GM12878 (cell line): ENCODE results near the gene NUFIP1. TPM values are rescaled to one million over a fixed set of nuclear protein-coding genes. Genes with fewer than 3 reads are reported as not detected.

Experiments
- ATAC-seq: fragments of 200-7000 bp; cut with Tn5 transposase; 3 replicates; pipeline ENCODE4 v1.9.1; 2020; ENCODE audit warnings: mild to moderate bottlenecking, moderate library complexity
- BruUV-seq: library from RNA; stranded (reverse); fragments of 400-500 nt; replicated peaks from 2 replicates; lab custom pipeline; 2021; lab: Mats Ljungman, UMichigan
- CTCF ChIA-PET: fragments of 300-600 bp; sonication (Branson Sonifier 250); formaldehyde crosslinking; extraction: SDS; loops from one replicate; lab custom pipeline; 2021; ENCODE audit warnings: inconsistent platforms; lab: Yijun Ruan, JAX
- POLR2A ChIA-PET: fragments of 350-600 bp; formaldehyde crosslinking; extraction: SDS; loops from one replicate; lab custom pipeline; 2021; ENCODE audit warnings: inconsistent platforms; lab: Charles Lee
- RAD21 ChIA-PET: fragments of 300-600 bp; sonication (Branson Sonifier 250); formaldehyde crosslinking; loops from one replicate; lab custom pipeline; 2023; ENCODE audit warnings: antibody characterized with exemption; ENCODE audit not compliant: unreplicated experiment; lab: Charles Lee
- SMC1A ChIA-PET: fragments of 300-600 bp; sonication (Branson Sonifier 250); formaldehyde crosslinking; loops from one replicate; lab custom pipeline; 2023; ENCODE audit not compliant: unreplicated experiment, uncharacterized antibody; lab: Charles Lee
- DNase-seq: peaks from one replicate; pipeline ENCODE4 v3.0.0-alpha.2; 2011; ENCODE audit warnings: low read depth, low spot score
- FAIRE-seq: peaks from 3 replicates; lab custom pipeline; 2011; peaks lifted over from hg19 to GRCh38; lab: Jason Lieb, UNC
- H2AFZ ChIP-seq: 2 replicates; pipeline ENCODE4 v1.6.0; 2011; ENCODE audit warnings: low read depth, low read length, control low read depth; ENCODE audit not compliant: control insufficient read depth
- H3K27ac ChIP-seq: 2 replicates; pipeline ENCODE4 v1.5.1; 2011; ENCODE audit warnings: control low read depth; ENCODE audit not compliant: control insufficient read depth, insufficient read depth
- H3K27me3 ChIP-seq, 2 experiments: replicated peaks in 1 of 2; 2 replicates each; pipeline versions ENCODE4 v1.6.0 to v1.6.1; 2011; ENCODE audit warnings: low read length in 1 of 2; ENCODE audit not compliant: control insufficient read depth in 2 of 2, insufficient read depth in 2 of 2
- H3K36me3 ChIP-seq, 2 experiments: 2 replicates each; pipeline ENCODE4 v1.5.1; 2011; ENCODE audit warnings: low read length in 1 of 2; ENCODE audit not compliant: control insufficient read depth in 2 of 2, insufficient read depth in 2 of 2
- H3K4me1 ChIP-seq: 2 replicates; pipeline ENCODE4 v1.6.1; 2011; ENCODE audit warnings: mild to moderate bottlenecking, low read length, moderate library complexity, mixed read lengths; ENCODE audit not compliant: control insufficient read depth, insufficient read depth
- H3K4me2 ChIP-seq: 2 replicates; pipeline ENCODE4 v1.6.0; 2011; ENCODE audit warnings: control low read depth; ENCODE audit not compliant: control insufficient read depth, insufficient read depth
- H3K4me3 ChIP-seq: fragments of 200-600 bp; sonication (generic); 2 replicates; pipeline ENCODE4 v1.5.1; 2016
- H3K79me2 ChIP-seq: 2 replicates; pipeline ENCODE4 v1.6.0; 2011; ENCODE audit warnings: low read length; ENCODE audit not compliant: control insufficient read depth, insufficient read depth
- H3K9ac ChIP-seq: 2 replicates; pipeline ENCODE4 v1.8.0; 2011; ENCODE audit warnings: low read length, control low read depth, mixed read lengths; ENCODE audit not compliant: control insufficient read depth, insufficient read depth
- H3K9me3 ChIP-seq: replicated peaks from 3 replicates; pipeline ENCODE4 v1.5.1; 2011; ENCODE audit warnings: mild to moderate bottlenecking, low read length; ENCODE audit not compliant: control insufficient read depth, insufficient read depth
- H4K20me1 ChIP-seq: 2 replicates; pipeline ENCODE4 v1.6.0; 2011; ENCODE audit not compliant: control insufficient read depth, insufficient read depth
- GABPA ChIP-seq: IDR thresholded peaks from 2 replicates; pipeline ENCODE4 v1.6.1; 2014; ENCODE audit warnings: antibody characterized with exemption, low read depth, mild to moderate bottlenecking, inconsistent platforms
- MXI1 ChIP-seq: fragments of 150-350 bp; IDR thresholded peaks from 2 replicates; pipeline ENCODE4 v1.6.1; 2011; ENCODE audit warnings: low read depth, mild to moderate bottlenecking, inconsistent platforms, low read length, improper control_type of control experiment
- NR2C2 ChIP-seq: IDR thresholded peaks from 2 replicates; pipeline ENCODE4 v1.6.1; 2011; ENCODE audit warnings: borderline replicate concordance, low read depth; ENCODE audit not compliant: control insufficient read depth, insufficient read length
- RFX5 ChIP-seq: IDR thresholded peaks from 2 replicates; pipeline ENCODE4 v1.6.1; 2011; ENCODE audit warnings: low read depth, low read length, improper control_type of control experiment
- WGBS: methylation state at CpG from one replicate; pipeline ENCODE4 v1.1.6; 2016; ENCODE audit warnings: low lambda C conversion rate; ENCODE audit not compliant: insufficient replicate concordance, insufficient coverage; ENCODE audit errors: missing lambda C conversion rate; 5-methylcytosine and 5-hydroxymethylcytosine counted together
- in situ Hi-C: fragments of 300-500 bp; cut with MboI; formaldehyde crosslinking; loops from 9 replicates; pipeline ENCODE4 v1.14.3; 2018; ENCODE audit warnings: mixed read lengths
- intact Hi-C: fragments of 100-400 bp; cut with micrococcal nuclease; formaldehyde crosslinking; loops from one replicate; pipeline ENCODE4 v1.14.2; 2022; ENCODE audit not compliant: unreplicated experiment
- polyA plus RNA-seq, 11 experiments: library from polyadenylated mRNA; depleted of rRNA in 4 of 11; unstranded in 6 of 11; stranded (reverse) in 5 of 11; fragments of >200 nt; fragmentation: Nextera tagmentation in 4 of 11; fragmentation: Illumina TruSeq in 1 of 11; extraction: Ambion mirVana in 4 of 11; extraction: Trizol in 1 of 11; gene quantifications; 1 replicate in 1 of 11; 2 replicates in 10 of 11; pipeline versions ENCODE4 v1.2.1 to v1.2.3, GENCODE V29; 2011 to 2016; ENCODE audit warnings: inconsistent platforms in 2 of 11, missing spikeins in 2 of 11, low read depth in 1 of 11
- total RNA-seq, 4 experiments: library from RNA; depleted of rRNA in 3 of 4; stranded (reverse); fragments of >200 nt in 3 of 4; fragmentation: Illumina TruSeq in 1 of 4; extraction: Trizol in 1 of 4; gene quantifications; 2 replicates each; pipeline versions ENCODE4 v1.2.1 to v1.2.3, GENCODE V29; 2013 to 2021
- TF ChIP-seq, protein P1 (sequence below): fragments of 450-650 bp; IDR thresholded peaks from 2 replicates; pipeline ENCODE4 v1.6.1; 2016; ENCODE audit warnings: mild to moderate bottlenecking
- TF ChIP-seq, protein P2 (sequence below): fragments of 450-650 bp; conservative IDR thresholded peaks from 2 replicates; pipeline ENCODE4 v1.6.1; 2017; ENCODE audit warnings: mild to moderate bottlenecking, moderate library complexity
- TF ChIP-seq, protein P3 (sequence below): IDR thresholded peaks from 2 replicates; pipeline ENCODE4 v1.6.1; 2011; ENCODE audit warnings: low read depth, low read length, improper control_type of control experiment, borderline replicate concordance
- TF ChIP-seq, protein P4 (sequence below): IDR thresholded peaks from 2 replicates; pipeline ENCODE4 v1.6.1; 2012; ENCODE audit warnings: low read depth, low read length, improper control_type of control experiment

NUFIP1 gene
- total and polyA plus RNA-seq, 10 of the 15 experiments (the other 5 are each of a cell fraction or from before 2014, with no cell fraction given) = 2.5 to 11.2 (median 7.0) TPM

DNA sequence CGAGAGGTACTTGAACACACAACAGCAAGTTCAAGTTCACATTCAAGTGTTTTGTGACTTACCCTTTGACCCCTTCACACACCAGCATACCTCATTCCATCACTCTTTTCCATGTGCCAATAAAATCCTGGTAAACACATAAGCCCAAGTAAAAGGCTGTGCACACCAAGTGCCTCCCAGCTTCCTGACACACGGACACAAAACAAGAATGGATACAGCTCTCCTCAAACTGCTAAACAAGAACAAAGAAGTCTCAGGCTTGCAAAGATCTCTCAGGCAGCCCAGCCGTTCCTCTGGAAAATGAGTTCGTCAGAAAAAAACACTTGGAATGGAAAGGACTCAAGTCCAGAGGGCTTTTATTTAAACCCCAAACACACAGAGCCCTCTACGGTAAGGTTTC lies 83.7 kb downstream of the NUFIP1 start:
- BruUV-seq = no TSS peak
- ChIA-PET CTCF (no interaction called here), POLR2A (no interaction called here), SMC1A (interaction anchor here (1.0 kb wide), 1 partner anchor 9 kb away, joined by 3 read pairs; no protein-coding TSS in a partner anchor), RAD21 (no interaction called here)
- FAIRE-seq (no peak), DNase-seq (no peak), ATAC-seq (no peak)
- no peak overlapping the region for H3K9ac ChIP-seq
- H3K79me2 ChIP-seq = no peaks in the 10 kb centered on the region
- peaks cover 4% of the 10 kb centered on the region; the same call in 1 of the 2 replicates for H3K4me1 ChIP-seq
- WGBS = 17% methylated on average over 5 of the region's 5 CpGs
- no peak for TF ChIP-seq RFX5
- TF ChIP-seq, protein P1, sequence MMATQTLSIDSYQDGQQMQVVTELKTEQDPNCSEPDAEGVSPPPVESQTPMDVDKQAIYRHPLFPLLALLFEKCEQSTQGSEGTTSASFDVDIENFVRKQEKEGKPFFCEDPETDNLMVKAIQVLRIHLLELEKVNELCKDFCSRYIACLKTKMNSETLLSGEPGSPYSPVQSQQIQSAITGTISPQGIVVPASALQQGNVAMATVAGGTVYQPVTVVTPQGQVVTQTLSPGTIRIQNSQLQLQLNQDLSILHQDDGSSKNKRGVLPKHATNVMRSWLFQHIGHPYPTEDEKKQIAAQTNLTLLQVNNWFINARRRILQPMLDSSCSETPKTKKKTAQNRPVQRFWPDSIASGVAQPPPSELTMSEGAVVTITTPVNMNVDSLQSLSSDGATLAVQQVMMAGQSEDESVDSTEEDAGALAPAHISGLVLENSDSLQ = no peak
- TF ChIP-seq, protein P2, sequence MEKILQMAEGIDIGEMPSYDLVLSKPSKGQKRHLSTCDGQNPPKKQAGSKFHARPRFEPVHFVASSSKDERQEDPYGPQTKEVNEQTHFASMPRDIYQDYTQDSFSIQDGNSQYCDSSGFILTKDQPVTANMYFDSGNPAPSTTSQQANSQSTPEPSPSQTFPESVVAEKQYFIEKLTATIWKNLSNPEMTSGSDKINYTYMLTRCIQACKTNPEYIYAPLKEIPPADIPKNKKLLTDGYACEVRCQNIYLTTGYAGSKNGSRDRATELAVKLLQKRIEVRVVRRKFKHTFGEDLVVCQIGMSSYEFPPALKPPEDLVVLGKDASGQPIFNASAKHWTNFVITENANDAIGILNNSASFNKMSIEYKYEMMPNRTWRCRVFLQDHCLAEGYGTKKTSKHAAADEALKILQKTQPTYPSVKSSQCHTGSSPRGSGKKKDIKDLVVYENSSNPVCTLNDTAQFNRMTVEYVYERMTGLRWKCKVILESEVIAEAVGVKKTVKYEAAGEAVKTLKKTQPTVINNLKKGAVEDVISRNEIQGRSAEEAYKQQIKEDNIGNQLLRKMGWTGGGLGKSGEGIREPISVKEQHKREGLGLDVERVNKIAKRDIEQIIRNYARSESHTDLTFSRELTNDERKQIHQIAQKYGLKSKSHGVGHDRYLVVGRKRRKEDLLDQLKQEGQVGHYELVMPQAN = no peak
- no peak for TF ChIP-seq MXI1
- TF ChIP-seq, protein P3, sequence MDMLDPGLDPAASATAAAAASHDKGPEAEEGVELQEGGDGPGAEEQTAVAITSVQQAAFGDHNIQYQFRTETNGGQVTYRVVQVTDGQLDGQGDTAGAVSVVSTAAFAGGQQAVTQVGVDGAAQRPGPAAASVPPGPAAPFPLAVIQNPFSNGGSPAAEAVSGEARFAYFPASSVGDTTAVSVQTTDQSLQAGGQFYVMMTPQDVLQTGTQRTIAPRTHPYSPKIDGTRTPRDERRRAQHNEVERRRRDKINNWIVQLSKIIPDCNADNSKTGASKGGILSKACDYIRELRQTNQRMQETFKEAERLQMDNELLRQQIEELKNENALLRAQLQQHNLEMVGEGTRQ = no peak
- TF ChIP-seq, protein P4, sequence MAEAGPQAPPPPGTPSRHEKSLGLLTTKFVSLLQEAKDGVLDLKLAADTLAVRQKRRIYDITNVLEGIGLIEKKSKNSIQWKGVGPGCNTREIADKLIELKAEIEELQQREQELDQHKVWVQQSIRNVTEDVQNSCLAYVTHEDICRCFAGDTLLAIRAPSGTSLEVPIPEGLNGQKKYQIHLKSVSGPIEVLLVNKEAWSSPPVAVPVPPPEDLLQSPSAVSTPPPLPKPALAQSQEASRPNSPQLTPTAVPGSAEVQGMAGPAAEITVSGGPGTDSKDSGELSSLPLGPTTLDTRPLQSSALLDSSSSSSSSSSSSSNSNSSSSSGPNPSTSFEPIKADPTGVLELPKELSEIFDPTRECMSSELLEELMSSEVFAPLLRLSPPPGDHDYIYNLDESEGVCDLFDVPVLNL = no peak
- TF ChIP-seq NR2C2 = no peak
- TF ChIP-seq GABPA = no peak
- H4K20me1 ChIP-seq = no peaks in the 10 kb centered on the region
- H3K27me3 ChIP-seq = peaks cover 0 to 3% of the 10 kb centered on the region in 2 experiments; a peak in 2 of 4 replicates
- no peak overlapping the region for H3K4me3 ChIP-seq
- H3K9me3 ChIP-seq = no peaks in the 10 kb centered on the region
- H3K36me3 ChIP-seq = no peaks in the 10 kb centered on the region
- in situ Hi-C loops (no loop called here), intact Hi-C loops (no loop called here)
- no peak overlapping the region for H3K4me2 ChIP-seq
- no peak overlapping the region for H2AFZ ChIP-seq
- no peak overlapping the region for H3K27ac ChIP-seq
